GM18909 (cell line): ENCODE results near the gene TMEM182.

Experiments
- ATAC-seq: cut with Tn5 transposase; IDR thresholded peaks from one replicate; pipeline ENCODE4 v1.9.1; 2021; ENCODE audit warnings: mild to moderate bottlenecking; ENCODE audit not compliant: unreplicated experiment, poor library complexity

TMEM182 gene, protein sequence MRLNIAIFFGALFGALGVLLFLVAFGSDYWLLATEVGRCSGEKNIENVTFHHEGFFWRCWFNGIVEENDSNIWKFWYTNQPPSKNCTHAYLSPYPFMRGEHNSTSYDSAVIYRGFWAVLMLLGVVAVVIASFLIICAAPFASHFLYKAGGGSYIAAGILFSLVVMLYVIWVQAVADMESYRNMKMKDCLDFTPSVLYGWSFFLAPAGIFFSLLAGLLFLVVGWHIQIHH

GRCh38 chr2:102761763-102762162 lies at the start of gene TMEM182:
TMEM182 (plus strand) TSS chr2:102762031; CDS start chr2:102762218, 187 bp downstream.
- ATAC-seq, result no peak

DNA sequence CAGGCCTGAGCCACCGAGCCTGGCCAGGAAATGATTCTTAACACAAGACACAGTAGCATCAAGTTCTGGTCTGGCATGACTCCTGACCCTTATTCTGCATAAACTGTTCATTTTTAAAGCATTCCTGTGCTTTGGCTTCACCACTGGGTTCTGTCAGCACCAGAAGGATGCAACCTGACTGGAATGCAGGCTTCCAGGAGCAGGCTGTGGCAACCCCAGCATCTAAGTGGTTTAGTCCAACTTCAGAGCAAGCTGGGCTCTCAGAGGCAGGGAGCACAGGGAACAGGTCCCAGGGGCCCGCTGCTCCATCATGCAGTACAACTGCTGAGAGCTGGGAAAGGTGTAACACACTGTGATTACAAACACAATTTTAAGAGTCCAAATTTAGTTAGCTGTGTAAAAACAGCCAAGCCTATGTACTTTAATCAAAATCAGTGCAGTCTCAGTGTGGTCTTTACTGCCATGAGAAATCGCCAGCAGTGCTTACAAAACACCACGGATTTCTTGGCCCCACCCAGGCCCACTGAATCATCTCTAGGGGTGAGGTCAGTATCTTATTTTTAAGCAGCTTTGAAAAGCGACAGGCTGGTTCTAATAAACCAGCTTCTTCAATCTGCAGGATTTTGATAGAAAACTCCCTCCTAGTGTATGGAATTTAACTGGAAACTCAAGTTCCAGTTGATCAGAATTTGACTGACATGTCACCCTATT lies 44.4 kb upstream of the TMEM182 start:
- no peak for ATAC-seq

DNA sequence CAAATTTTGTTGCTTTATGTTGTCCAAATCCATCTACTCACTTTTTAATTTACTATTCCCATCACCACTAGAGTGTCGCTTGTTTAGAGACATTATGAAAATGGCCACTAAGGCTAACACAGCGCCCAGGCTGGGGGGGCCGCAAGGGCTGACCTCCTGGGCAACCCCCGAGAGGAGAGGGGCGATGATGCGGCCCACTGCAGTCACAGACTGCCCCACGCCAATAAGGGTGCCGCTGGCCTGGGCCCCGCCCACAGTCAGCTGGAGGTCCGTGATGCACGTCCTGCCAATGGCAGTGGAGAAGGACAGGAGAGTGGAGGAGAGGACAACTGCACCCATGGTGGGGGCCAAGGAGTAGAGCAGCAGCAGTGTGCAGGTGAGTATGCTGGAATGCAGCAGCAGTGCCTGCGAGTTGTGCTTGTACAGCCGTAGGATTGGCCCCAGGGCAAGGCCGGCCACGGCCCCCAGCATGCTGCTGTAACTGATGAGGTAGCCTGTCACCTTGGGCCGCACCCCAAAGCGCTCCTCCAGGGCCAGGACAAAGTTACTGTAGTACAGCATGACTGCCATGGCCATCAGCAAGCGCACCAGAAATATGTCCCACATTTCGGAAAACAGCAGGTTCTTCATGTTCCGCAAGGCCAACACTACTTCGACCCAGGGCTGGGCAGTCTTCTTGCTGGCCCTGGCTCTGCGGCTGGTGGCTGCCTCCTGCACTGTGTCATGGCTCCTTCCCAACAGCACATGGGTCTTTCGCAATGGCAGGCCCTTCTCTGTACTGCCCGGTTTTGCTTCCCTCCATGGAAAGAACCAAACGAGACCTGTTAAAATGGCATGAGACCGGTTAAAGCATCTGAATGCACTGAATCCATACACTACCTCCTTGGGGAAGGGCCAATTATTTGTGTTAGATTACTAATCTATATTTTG lies 43.2 kb upstream of the TMEM182 start:
- no peak for ATAC-seq

- ATAC-seq, result no peak
Measured at GRCh38 chr2:102724016-102724490, 37.8 kb upstream of the TMEM182 start.

GRCh38 chr2:102724553-102724952 lies 37.3 kb upstream of the TMEM182 start:
- ATAC-seq, result no peak

GRCh38 chr2:102726128-102727087 lies 35.4 kb upstream of the TMEM182 start:
- ATAC-seq, result no peak

- ATAC-seq, result no peak
Measured at GRCh38 chr2:102735416-102736109, 26.3 kb upstream of the TMEM182 start.

DNA sequence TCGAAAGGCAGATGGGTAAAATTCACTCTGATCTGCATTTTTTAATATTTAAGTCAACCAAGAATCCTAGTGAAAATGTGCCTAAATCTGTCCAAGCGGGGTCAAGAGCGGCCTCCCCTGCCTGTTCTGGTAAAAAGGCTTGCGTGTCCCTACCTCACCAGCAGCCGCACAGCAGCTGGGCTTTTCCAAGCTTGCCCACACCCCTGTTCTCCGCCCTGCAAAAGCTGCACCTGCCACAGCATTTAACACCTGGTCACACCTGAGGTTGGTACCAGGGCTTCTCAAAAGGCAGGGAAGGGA lies 25.8 kb upstream of the TMEM182 start:
- ATAC-seq, result peak; percentile 19

GRCh38 chr2:102736410-102737409 lies 25.1 kb upstream of the TMEM182 start:
- ATAC-seq, result peak; percentile 93

DNA sequence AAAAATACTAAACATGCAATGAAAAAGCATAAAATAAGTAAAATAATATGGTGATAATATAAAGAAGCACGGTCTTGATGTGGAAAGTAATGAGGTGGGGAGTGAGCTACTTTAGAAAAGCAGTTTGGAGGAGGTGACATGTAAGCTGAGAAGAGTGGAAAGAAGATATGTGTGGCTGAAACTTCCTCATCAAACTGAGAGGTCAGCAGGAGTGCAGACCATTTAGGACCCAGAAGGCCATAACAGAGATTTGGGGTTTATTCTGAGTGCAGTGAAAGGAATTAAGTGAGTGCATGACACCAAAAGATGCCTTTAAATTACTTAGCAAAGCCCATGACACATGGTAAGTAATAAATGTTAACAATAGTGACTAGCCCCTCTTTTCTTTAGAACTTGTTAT lies 24.4 kb upstream of the TMEM182 start:
- peak; percentile 63 for ATAC-seq

DNA sequence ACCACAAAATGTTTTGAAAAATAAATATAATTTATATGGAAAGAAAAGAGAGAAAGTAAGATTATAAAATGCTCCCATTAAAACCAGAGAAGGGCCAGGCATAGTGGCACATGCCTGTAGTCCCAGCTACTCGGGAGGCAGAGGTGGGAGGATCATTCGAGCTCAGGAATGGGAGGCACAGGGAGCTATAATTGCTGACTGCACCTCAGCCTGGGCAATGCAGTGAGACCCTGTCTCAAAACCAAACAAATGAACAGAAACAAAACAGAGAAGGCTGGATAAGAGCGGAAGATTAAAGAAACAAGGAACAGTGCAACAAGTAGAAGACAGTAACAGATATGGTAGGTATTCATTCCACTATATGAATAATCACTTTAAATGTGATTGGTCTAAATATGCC lies 18.6 kb upstream of the TMEM182 start:
- no peak for ATAC-seq

- ATAC-seq, result no peak
Measured at GRCh38 chr2:102748107-102748506, 13.7 kb upstream of the TMEM182 start.

- ATAC-seq, result peak; percentile 88
Measured at GRCh38 chr2:102749938-102750337, 11.9 kb upstream of the TMEM182 start.

- ATAC-seq, result no peak
Measured at GRCh38 chr2:102753563-102754159, 8.2 kb upstream of the TMEM182 start.

DNA sequence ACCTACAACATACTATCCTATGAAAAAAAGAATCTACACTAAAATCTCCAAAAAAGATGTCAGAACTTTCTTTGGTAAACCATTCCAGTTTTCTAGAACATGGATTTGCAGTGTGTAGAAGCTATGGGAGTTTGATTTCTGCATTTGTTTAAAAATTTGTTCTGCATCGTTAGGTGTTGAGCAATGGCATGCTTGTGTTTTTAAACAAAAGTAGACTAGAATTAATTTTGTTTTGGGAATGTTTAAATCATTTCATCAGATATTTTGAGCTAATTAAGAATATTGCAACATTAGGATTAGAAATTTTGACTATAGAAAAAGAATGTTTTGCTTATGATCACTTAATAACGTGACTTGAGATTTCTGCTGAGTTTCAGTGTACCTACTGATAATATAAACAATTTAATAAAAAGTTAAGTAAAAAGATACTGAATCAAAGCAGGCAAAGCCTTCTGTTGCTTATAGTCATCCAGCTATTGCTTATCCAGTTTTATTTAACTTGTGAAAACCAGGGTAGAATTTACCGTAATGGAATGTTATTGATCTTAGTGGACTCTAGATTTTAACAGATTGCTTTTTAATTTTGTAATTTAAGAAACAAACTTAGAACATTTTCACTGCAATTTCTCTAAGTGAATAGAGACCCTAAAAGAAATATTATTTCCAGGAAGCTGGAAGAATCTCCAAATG lies 7.2 kb upstream of the TMEM182 start:
- no peak for ATAC-seq

GRCh38 chr2:102755284-102755683 lies 6.5 kb upstream of the TMEM182 start:
- ATAC-seq, result no peak

- no peak for ATAC-seq
Measured at GRCh38 chr2:102758439-102758838, 3.4 kb upstream of the TMEM182 start.
